RWPE2 (cell line): Measurements from ENCODE around the gene ASIP.
"Not testable (repeated sequence)": the region's sequence is repeated elsewhere in the genome, so short reads cannot be mapped to it uniquely, and the experiment has no call there.

ENCODE experiments used
- ATAC-seq: fragments of 200-7000 bp; cut with Tn5 transposase; 3 replicates; pipeline ENCODE4 v1.9.1; 2021; ENCODE audit warnings: low read depth
- DNase-seq: peaks from one replicate; pipeline ENCODE4 v3.0.0-alpha.2; 2020; ENCODE audit warnings: low spot score
- H3K27ac ChIP-seq: fragments of 450-650 bp; 2 replicates; pipeline ENCODE4 v1.5.1; 2017; ENCODE audit warnings: mild to moderate bottlenecking; ENCODE audit not compliant: poor library complexity, severe bottlenecking
- H3K27me3 ChIP-seq: fragments of 250-450 bp; sonication (Bioruptor Pico); 2 replicates; pipeline ENCODE4 v1.5.1; 2021; ENCODE audit warnings: mild to moderate bottlenecking, moderate library complexity; ENCODE audit not compliant: insufficient read depth, poor library complexity, severe bottlenecking
- H3K36me3 ChIP-seq: fragments of 250-450 bp; sonication (Bioruptor Pico); 2 replicates; pipeline ENCODE4 v1.5.1; 2020; ENCODE audit warnings: low read depth, mild to moderate bottlenecking, moderate library complexity
- H3K4me1 ChIP-seq: fragments of 250-450 bp; sonication (Bioruptor Pico); 2 replicates; pipeline ENCODE4 v1.5.1; 2021; ENCODE audit warnings: mild to moderate bottlenecking, moderate library complexity; ENCODE audit not compliant: insufficient read depth, poor library complexity, severe bottlenecking
- H3K4me3 ChIP-seq: fragments of 250-450 bp; sonication (Bioruptor Pico); 2 replicates; pipeline ENCODE4 v1.5.1; 2021; ENCODE audit warnings: mild to moderate bottlenecking, moderate library complexity; ENCODE audit not compliant: severe bottlenecking
- H3K9me3 ChIP-seq: fragments of 250-450 bp; sonication (Bioruptor Pico); 2 replicates; pipeline ENCODE4 v1.5.1; 2021; ENCODE audit warnings: mild to moderate bottlenecking, moderate library complexity; ENCODE audit not compliant: severe bottlenecking
- TF ChIP-seq, protein P1 (sequence below): fragments of 450-650 bp; IDR thresholded peaks from one replicate; pipeline ENCODE4 v1.5.1; 2017; ENCODE audit warnings: mild to moderate bottlenecking, moderate library complexity; ENCODE audit not compliant: poor library complexity, severe bottlenecking

ASIP gene

GRCh38 chr20:34251619-34252018, 10.4 kb downstream of the ASIP start:
- H3K27ac ChIP-seq, result no peak overlapping the region
- ATAC-seq (no peak), DNase-seq (no peak)
- H3K9me3 ChIP-seq, result no peaks in the 10 kb centered on the region
- no peaks in the 10 kb centered on the region for H3K36me3 ChIP-seq
- no peak overlapping the region for H3K4me3 ChIP-seq
- H3K27me3 ChIP-seq, result no peaks in the 10 kb centered on the region
- TF ChIP-seq, protein P1, sequence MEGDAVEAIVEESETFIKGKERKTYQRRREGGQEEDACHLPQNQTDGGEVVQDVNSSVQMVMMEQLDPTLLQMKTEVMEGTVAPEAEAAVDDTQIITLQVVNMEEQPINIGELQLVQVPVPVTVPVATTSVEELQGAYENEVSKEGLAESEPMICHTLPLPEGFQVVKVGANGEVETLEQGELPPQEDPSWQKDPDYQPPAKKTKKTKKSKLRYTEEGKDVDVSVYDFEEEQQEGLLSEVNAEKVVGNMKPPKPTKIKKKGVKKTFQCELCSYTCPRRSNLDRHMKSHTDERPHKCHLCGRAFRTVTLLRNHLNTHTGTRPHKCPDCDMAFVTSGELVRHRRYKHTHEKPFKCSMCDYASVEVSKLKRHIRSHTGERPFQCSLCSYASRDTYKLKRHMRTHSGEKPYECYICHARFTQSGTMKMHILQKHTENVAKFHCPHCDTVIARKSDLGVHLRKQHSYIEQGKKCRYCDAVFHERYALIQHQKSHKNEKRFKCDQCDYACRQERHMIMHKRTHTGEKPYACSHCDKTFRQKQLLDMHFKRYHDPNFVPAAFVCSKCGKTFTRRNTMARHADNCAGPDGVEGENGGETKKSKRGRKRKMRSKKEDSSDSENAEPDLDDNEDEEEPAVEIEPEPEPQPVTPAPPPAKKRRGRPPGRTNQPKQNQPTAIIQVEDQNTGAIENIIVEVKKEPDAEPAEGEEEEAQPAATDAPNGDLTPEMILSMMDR, result no peak
- no peaks in the 10 kb centered on the region for H3K4me1 ChIP-seq

DNA sequence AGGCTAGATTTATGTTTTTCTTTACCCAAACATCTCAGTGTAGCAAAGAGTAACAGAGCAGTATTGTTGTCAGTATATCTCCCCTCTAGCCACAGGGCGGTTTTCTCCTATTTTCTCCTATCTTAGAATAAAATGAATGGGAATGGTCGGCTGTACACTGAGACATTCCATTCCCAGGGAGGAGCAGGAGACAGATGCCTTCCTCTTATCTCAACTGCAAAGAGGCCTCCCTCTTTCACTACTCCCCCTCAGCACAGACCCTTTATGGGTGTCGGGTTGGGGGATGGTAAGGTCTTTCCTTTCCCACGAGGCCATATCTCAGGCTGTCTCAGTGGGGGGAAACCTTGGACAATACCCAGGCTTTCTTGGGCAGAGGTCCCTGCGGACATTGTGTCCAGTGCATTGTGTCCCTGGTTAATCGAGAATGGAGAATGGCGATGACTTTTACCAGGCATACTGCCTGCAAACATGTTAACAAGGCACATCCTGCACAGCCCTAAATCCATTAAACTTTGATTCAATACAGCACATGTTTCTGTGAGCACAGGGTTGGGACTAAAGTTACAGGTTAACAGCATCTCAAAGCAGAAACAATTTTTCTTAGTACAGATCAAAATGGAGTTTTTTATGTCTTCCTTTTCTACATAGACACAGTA, 11.3 kb downstream of the ASIP start:
- not testable (repeated sequence) for DNase-seq, H3K27me3 ChIP-seq, H3K27ac ChIP-seq, H3K4me3 ChIP-seq, ATAC-seq, H3K4me1 ChIP-seq, H3K9me3 ChIP-seq, H3K36me3 ChIP-seq

GRCh38 chr20:34254979-34255378, 13.8 kb downstream of the ASIP start:
- no peak for ATAC-seq
- H3K9me3 ChIP-seq, result no peaks in the 10 kb centered on the region

GRCh38 chr20:34256629-34257124, 15.5 kb downstream of the ASIP start:
- no peak for DNase-seq
- no peaks in the 10 kb centered on the region for H3K36me3 ChIP-seq
- no peak overlapping the region for H3K27ac ChIP-seq
- H3K4me3 ChIP-seq, result no peak overlapping the region
- H3K4me1 ChIP-seq, result no peaks in the 10 kb centered on the region
- TF ChIP-seq, protein P1, result no peak
- H3K9me3 ChIP-seq, result no peaks in the 10 kb centered on the region
- ATAC-seq, result no peak
- no peaks in the 10 kb centered on the region for H3K27me3 ChIP-seq

More at GRCh38 chr20:34254979-34255378, 13.8 kb downstream of the ASIP start:
- Histone ChIP-seq H3K4me3 (no peak overlapping the region), H3K4me1 (no peaks in the 10 kb centered on the region), H3K27ac (no peak overlapping the region), H3K36me3 (no peaks in the 10 kb centered on the region), H3K27me3 (no peaks in the 10 kb centered on the region)
- DNase-seq, result no peak
- TF ChIP-seq, protein P1, result no peak

GRCh38 chr20:34260208-34260942, 19.2 kb downstream of the ASIP start:
- Histone ChIP-seq H3K36me3 (no peaks in the 10 kb centered on the region), H3K9me3 (no peaks in the 10 kb centered on the region), H3K4me3 (no peak overlapping the region), H3K27me3 (no peaks in the 10 kb centered on the region), H3K27ac (no peak overlapping the region), H3K4me1 (no peaks in the 10 kb centered on the region)
- ATAC-seq (peak; percentile 4; the same call in 1 of the 3 replicates), DNase-seq (no peak)
- TF ChIP-seq, protein P1, result no peak
